HepG2 (cell line): Measurements from ENCODE around the gene TAGLN. TPM values are rescaled to one million over a fixed set of nuclear protein-coding genes. Genes with fewer than 3 reads are reported as not detected.

ENCODE experiments used
- AHDC1 ChIP-seq: sonication (generic); formaldehyde crosslinking; IDR thresholded peaks from 2 replicates; pipeline ENCODE4 v1.5.1; 2020; ENCODE audit warnings: mild to moderate bottlenecking, missing genetic modification reagents, borderline replicate concordance
- AKAP8 ChIP-seq: sonication (generic); formaldehyde crosslinking; IDR thresholded peaks from 2 replicates; pipeline ENCODE4 v1.5.1; 2020; ENCODE audit warnings: mild to moderate bottlenecking, missing genetic modification reagents
- CTCF ChIP-seq: sonication (generic); formaldehyde crosslinking; IDR thresholded peaks from 2 replicates; pipeline ENCODE4 v1.5.0; 2020; ENCODE audit warnings: mild to moderate bottlenecking, missing genetic modification reagents, moderate library complexity
- RAD21 ChIP-seq: fragments of 450-650 bp; formaldehyde crosslinking; IDR thresholded peaks from 2 replicates; pipeline ENCODE4 v1.5.0; 2020; ENCODE audit warnings: mild to moderate bottlenecking
- SOX5 ChIP-seq: IDR thresholded peaks from 2 replicates; pipeline ENCODE4 v1.6.1; 2016; ENCODE audit warnings: borderline replicate concordance
- THAP8 ChIP-seq: sonication (generic); formaldehyde crosslinking; IDR thresholded peaks from 2 replicates; pipeline ENCODE4 v1.5.1; 2020; ENCODE audit warnings: missing genetic modification reagents, mild to moderate bottlenecking, borderline replicate concordance
- ZBTB34 ChIP-seq: sonication (generic); formaldehyde crosslinking; IDR thresholded peaks from 2 replicates; pipeline ENCODE4 v1.8.0; 2022; ENCODE audit warnings: mild to moderate bottlenecking, missing genetic modification reagents
- ZHX2 ChIP-seq, 2 experiments: sonication (generic) in 1 of 2; formaldehyde crosslinking in 1 of 2; IDR thresholded peaks; 2 replicates each; pipeline versions ENCODE4 v1.6.1 to v1.9.0; 2014 to 2022; ENCODE audit warnings: antibody characterized with exemption in 1 of 2, borderline replicate concordance in 1 of 2, inconsistent platforms in 1 of 2, low read depth in 1 of 2, missing genetic modification reagents in 1 of 2
- ZNF572 ChIP-seq: sonication (generic); formaldehyde crosslinking; IDR thresholded peaks from 2 replicates; pipeline ENCODE4 v1.5.1; 2020; ENCODE audit warnings: mild to moderate bottlenecking, missing genetic modification reagents
- ZNF740 ChIP-seq: sonication (generic); formaldehyde crosslinking; IDR thresholded peaks from 2 replicates; pipeline ENCODE4 v1.4.0; 2020; ENCODE audit warnings: missing genetic modification reagents
- polyA plus RNA-seq, 8 experiments: library from polyadenylated mRNA; depleted of rRNA in 3 of 8; stranded (reverse) in 7 of 8; unstranded in 1 of 8; fragments of >200 nt; fragmentation: Illumina TruSeq in 4 of 8; extraction: Trizol in 4 of 8; gene quantifications; 2 replicates each; pipeline versions ENCODE4 v1.2.1 to v1.2.3, GENCODE V29; 2011 to 2016; ENCODE audit warnings: low read depth in 4 of 8, missing spikeins in 1 of 8, mixed read lengths in 1 of 8; ENCODE audit not compliant: insufficient read depth in 1 of 8
- total RNA-seq, 5 experiments: library from RNA; depleted of rRNA; stranded (reverse); fragments of >200 nt; fragmentation: Illumina TruSeq; extraction: Trizol; gene quantifications; 2 replicates each; pipeline ENCODE4 v1.2.3, GENCODE V29; 2016; ENCODE audit warnings: low read depth in 1 of 5

The TAGLN gene
- total and polyA plus RNA-seq, 2 of the 13 experiments (the other 11 are each of a cell fraction or from before 2014, with no cell fraction given) = 12.6 to 75.4 TPM

GRCh38 chr11:117180661-117181585 is 18.2 kb upstream of the TAGLN start (continued):
- TF ChIP-seq AKAP8 (CRISPR knock-in tag) (no peak), AHDC1 (CRISPR knock-in tag) (no peak), ZBTB34 (no peak), THAP8 (CRISPR knock-in tag) (no peak), ZNF572 (CRISPR knock-in tag) (no peak), ZHX2 (IDR thresholded peaks at IDR 0.05; ENCODE audit: low read depth) (0 out of 2 replicates have a peak, but pooled peaks have one; percentile 22), ZHX2 (CRISPR knock-in tag; IDR thresholded peaks at IDR 0.05; ENCODE audit: borderline replicate concordance) (no peak), CTCF (peak; percentile 88), SOX5 (CRISPR knock-in tag) (no peak), ZNF740 (CRISPR knock-in tag) (0 out of 2 replicates have a peak, but pooled peaks have one; percentile 19), RAD21 (CRISPR knock-in tag) (peak; percentile 57)
